Neural progenitor cell (in vitro differentiated cells): ENCODE data around the gene KIDINS220.

Experiments
- EZH2 ChIP-seq: fragments of 200-600 bp; sonication (generic); IDR thresholded peaks from 2 replicates; pipeline ENCODE4 v1.6.1; 2017; ENCODE audit warnings: antibody characterized with exemption, mild to moderate bottlenecking, moderate library complexity
- TF ChIP-seq, protein P1 (sequence below): fragments of 200-600 bp; sonication (generic); IDR thresholded peaks from 2 replicates; pipeline ENCODE4 v1.5.1; 2017; ENCODE audit warnings: antibody characterized with exemption, mild to moderate bottlenecking

DNA sequence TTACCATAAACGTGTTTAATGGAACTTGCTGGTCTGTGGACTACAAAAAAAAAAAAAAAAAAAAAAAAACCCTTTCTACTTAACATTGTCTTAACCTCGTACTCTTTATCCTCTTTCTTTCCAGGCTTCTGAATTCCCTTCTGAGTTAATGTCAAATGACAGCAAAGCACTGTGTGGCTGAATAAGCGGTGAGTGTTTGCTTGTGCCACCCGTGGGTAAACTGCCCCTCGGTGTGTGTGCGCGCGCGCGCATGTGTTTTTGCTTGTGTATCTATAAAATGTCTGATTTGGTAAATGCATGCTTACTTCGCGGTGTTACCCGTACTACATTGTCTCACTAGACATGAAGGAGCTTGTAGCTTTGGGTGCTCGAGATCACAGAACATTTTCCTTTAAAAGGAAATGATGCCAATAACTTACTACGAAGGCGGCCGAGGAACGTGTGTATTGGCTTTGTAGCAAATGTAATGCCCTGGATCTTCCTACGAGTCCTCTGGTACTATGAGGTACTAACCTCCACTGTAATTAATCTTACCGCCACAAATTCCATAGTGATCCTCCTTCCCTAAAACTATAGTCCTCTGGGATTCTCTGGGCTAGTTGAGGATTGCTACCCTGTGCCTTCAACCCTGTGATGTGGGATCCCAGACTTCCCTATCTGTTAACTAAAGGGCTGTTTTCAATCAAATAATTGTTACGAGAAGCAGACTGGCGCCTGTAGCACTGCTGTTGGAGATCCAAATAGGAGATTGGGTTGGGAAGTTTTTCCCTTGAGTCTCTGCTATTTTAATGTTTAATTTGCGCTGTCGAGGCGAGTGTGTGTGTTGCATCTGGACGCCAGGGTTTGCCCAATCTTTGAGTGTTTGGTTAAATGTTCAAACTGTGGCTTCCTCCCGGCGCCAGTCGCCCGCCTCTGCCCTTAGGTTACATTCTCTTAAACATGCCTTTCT, 154.4 kb downstream of the KIDINS220 start:
- TF ChIP-seq, protein P1, sequence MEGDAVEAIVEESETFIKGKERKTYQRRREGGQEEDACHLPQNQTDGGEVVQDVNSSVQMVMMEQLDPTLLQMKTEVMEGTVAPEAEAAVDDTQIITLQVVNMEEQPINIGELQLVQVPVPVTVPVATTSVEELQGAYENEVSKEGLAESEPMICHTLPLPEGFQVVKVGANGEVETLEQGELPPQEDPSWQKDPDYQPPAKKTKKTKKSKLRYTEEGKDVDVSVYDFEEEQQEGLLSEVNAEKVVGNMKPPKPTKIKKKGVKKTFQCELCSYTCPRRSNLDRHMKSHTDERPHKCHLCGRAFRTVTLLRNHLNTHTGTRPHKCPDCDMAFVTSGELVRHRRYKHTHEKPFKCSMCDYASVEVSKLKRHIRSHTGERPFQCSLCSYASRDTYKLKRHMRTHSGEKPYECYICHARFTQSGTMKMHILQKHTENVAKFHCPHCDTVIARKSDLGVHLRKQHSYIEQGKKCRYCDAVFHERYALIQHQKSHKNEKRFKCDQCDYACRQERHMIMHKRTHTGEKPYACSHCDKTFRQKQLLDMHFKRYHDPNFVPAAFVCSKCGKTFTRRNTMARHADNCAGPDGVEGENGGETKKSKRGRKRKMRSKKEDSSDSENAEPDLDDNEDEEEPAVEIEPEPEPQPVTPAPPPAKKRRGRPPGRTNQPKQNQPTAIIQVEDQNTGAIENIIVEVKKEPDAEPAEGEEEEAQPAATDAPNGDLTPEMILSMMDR: no peak
- TF ChIP-seq EZH2: no peak
